ENCODE results near the gene TCF23. TPM values are rescaled to one million over a fixed set of nuclear protein-coding genes. Genes with fewer than 3 reads are reported as not detected.
A peak's percentile ranks its signal among the peaks of the same experiment; 100 is the strongest.
"Not testable (repeated sequence)": the region's sequence is repeated elsewhere in the genome, so short reads cannot be mapped to it uniquely, and the experiment has no call there.

TCF23 gene
- total and polyA plus RNA-seq, 7 donors: 0.05 to 0.63 (median 0.13) TPM; not detected in 3

- Histone ChIP-seq H3K27me3 (ENCODE audit: insufficient read depth in 3 of 3, low read length in 2 of 3) (no peaks in the 10 kb centered on the region), H3K4me1 (no peaks in the 10 kb centered on the region), H3K4me3 (no peak overlapping the region), H3K36me3 (ENCODE audit: insufficient read depth in 1 of 2, low read depth in 1 of 2) (no peaks in the 10 kb centered on the region), H3K27ac (no peak overlapping the region), H3K9me3 (no peaks in the 10 kb centered on the region)
- 66 to 77% (median 74%) methylated on average over 3 of the region's 3 CpGs for WGBS, 3 donors
- intact Hi-C loops (cut with DNase I): no loop called here
- DNase-seq: no peak
- no peak for ATAC-seq
- TF ChIP-seq CTCF (IDR thresholded peaks at IDR 0.05): no peak
Measured at GRCh38 chr2:27105981-27106380, 42.8 kb upstream of the TCF23 start.

GRCh38 chr2:27108221-27108620, 40.6 kb upstream of the TCF23 start:
- WGBS, 3 donors: 64 to 81% (median 70%) methylated on average over 2 of the region's 2 CpGs
- no peaks in the 10 kb centered on the region for H3K27me3 ChIP-seq (ENCODE audit: insufficient read depth in 3 of 3, low read length in 2 of 3)
- no peak for TF ChIP-seq CTCF (IDR thresholded peaks at IDR 0.05)
- ATAC-seq (no peak), DNase-seq (no peak)
- intact Hi-C loops (cut with DNase I): no loop called here
- H3K4me1 ChIP-seq: no peaks in the 10 kb centered on the region
- no peaks in the 10 kb centered on the region for H3K36me3 ChIP-seq (ENCODE audit: insufficient read depth in 1 of 2, low read depth in 1 of 2)
- H3K27ac ChIP-seq: no peak overlapping the region
- H3K4me3 ChIP-seq: no peak overlapping the region
- no peaks in the 10 kb centered on the region for H3K9me3 ChIP-seq

- ATAC-seq: no peak
- intact Hi-C loops (cut with DNase I): no loop called here
- 82 to 88% (median 87%) methylated on average over 3 of the region's 3 CpGs for WGBS, 3 donors
Measured at GRCh38 chr2:27109083-27109482, 39.7 kb upstream of the TCF23 start.

GRCh38 chr2:27110603-27111352, 38.0 kb upstream of the TCF23 start:
- H3K27me3 ChIP-seq (ENCODE audit: insufficient read depth in 3 of 3, low read length in 2 of 3); H3K4me3 ChIP-seq; H3K36me3 ChIP-seq (ENCODE audit: insufficient read depth in 1 of 2, low read depth in 1 of 2); ATAC-seq; H3K9me3 ChIP-seq; intact Hi-C loops (cut with DNase I); H3K27ac ChIP-seq; H3K4me1 ChIP-seq: not testable (repeated sequence)
- DNase-seq: peak in 1 of 2 donors; percentile 11
- WGBS, 3 donors: 75 to 79% (median 77%) methylated on average over 24 of the region's 24 CpGs

More at GRCh38 chr2:27109083-27109482, 39.7 kb upstream of the TCF23 start:
- Histone ChIP-seq H3K27ac (no peak overlapping the region), H3K36me3 (ENCODE audit: insufficient read depth in 1 of 2, low read depth in 1 of 2) (no peaks in the 10 kb centered on the region), H3K4me1 (no peaks in the 10 kb centered on the region), H3K9me3 (no peaks in the 10 kb centered on the region), H3K4me3 (no peak overlapping the region), H3K27me3 (ENCODE audit: insufficient read depth in 3 of 3, low read length in 2 of 3) (no peaks in the 10 kb centered on the region)
- no peak for DNase-seq
- no peak for TF ChIP-seq CTCF (IDR thresholded peaks at IDR 0.05)

GRCh38 chr2:27111392-27112078, 37.3 kb upstream of the TCF23 start:
- H3K27ac ChIP-seq; H3K36me3 ChIP-seq (ENCODE audit: insufficient read depth in 1 of 2, low read depth in 1 of 2); ATAC-seq; H3K27me3 ChIP-seq (ENCODE audit: insufficient read depth in 3 of 3, low read length in 2 of 3); H3K4me1 ChIP-seq; intact Hi-C loops (cut with DNase I); H3K9me3 ChIP-seq; H3K4me3 ChIP-seq: not testable (repeated sequence)
- DNase-seq: peak in 1 of 2 donors; percentile 36
- 91 to 92% (median 92%) methylated on average over 35 to 49 of the region's 49 CpGs for WGBS, 3 donors

All from psoas muscle (tissue), 8 donors.